GM21723 (cell line): Measurements from ENCODE around the gene UXS1.

Source experiments
- ATAC-seq: cut with Tn5 transposase; IDR thresholded peaks from one replicate; pipeline ENCODE4 v1.9.1; 2021; ENCODE audit warnings: mild to moderate bottlenecking, moderate library complexity; ENCODE audit not compliant: unreplicated experiment

Gene UXS1

GRCh38 chr2:106161938-106162820 lies 31.9 kb downstream of the UXS1 start:
- no peak for ATAC-seq

- no peak for ATAC-seq
These were observed 32.8 kb downstream of the UXS1 start for GRCh38 chr2:106161341-106161740.

- no peak for ATAC-seq
These were observed 33.3 kb downstream of the UXS1 start for GRCh38 chr2:106160786-106161261.

GRCh38 chr2:106159866-106160785 lies 34.0 kb downstream of the UXS1 start:
- no peak for ATAC-seq

GRCh38 chr2:106158871-106159270 lies 35.2 kb downstream of the UXS1 start:
- ATAC-seq, result no peak

GRCh38 chr2:106158131-106158530 lies 36.0 kb downstream of the UXS1 start:
- no peak for ATAC-seq

GRCh38 chr2:106157416-106157815 lies 36.7 kb downstream of the UXS1 start:
- ATAC-seq, result no peak

GRCh38 chr2:106156305-106157296 lies 37.5 kb downstream of the UXS1 start:
- ATAC-seq, result no peak

- no peak for ATAC-seq
These were observed 40.3 kb downstream of the UXS1 start for GRCh38 chr2:106153781-106154180.

GRCh38 chr2:106147665-106148064 lies 46.4 kb downstream of the UXS1 start:
- no peak for ATAC-seq

GRCh38 chr2:106147159-106147558 lies 46.9 kb downstream of the UXS1 start:
- no peak for ATAC-seq

- no peak for ATAC-seq
These were observed 49.3 kb downstream of the UXS1 start for GRCh38 chr2:106144621-106145331.

GRCh38 chr2:106143495-106144215 lies 50.4 kb downstream of the UXS1 start:
- ATAC-seq, result no peak

GRCh38 chr2:106142683-106143082 lies 51.4 kb downstream of the UXS1 start:
- no peak for ATAC-seq

- no peak for ATAC-seq
These were observed 53.2 kb downstream of the UXS1 start for GRCh38 chr2:106140913-106141312.

GRCh38 chr2:106140113-106140512 lies 54.0 kb downstream of the UXS1 start:
- ATAC-seq, result no peak

- no peak for ATAC-seq
These were observed 54.7 kb downstream of the UXS1 start for GRCh38 chr2:106139238-106139935.

- no peak for ATAC-seq
These were observed 55.4 kb downstream of the UXS1 start for GRCh38 chr2:106138543-106139237.
